GM10248 (cell line): ENCODE data around the gene STX11.

Experiments used
- CTCF ChIA-PET: fragments of 300-600 bp; sonication (Branson Sonifier 250); formaldehyde crosslinking; extraction: SDS; loops from one replicate; lab custom pipeline; 2021; ENCODE audit warnings: antibody characterized with exemption; lab: Yijun Ruan, JAX
- POLR2A ChIA-PET: fragments of 350-650 bp; sonication (Branson Sonifier 250); formaldehyde crosslinking; extraction: SDS; loops from one replicate; lab custom pipeline; 2020; ENCODE audit warnings: antibody characterized with exemption; lab: Yijun Ruan, JAX
- DNase-seq: peaks from one replicate; pipeline ENCODE4 v3.0.0; 2012; ENCODE audit errors: extremely low spot score
- TF ChIP-seq, protein P1 (sequence below): IDR thresholded peaks from 2 replicates; pipeline ENCODE4 v1.5.1; 2012; ENCODE audit warnings: mild to moderate bottlenecking, low read depth; ENCODE audit errors: extremely low read depth, missing control alignments, control extremely low read depth

The STX11 gene

GRCh38 chr6:144113366-144113765, 37.0 kb upstream of the STX11 start:
- no peak for DNase-seq
- CTCF ChIA-PET: interaction anchor here (1.0 to 2.1 kb wide), 6 partner anchors 8 to 364 kb away, joined by 3 to 9 read pairs (median 4); no protein-coding TSS in a partner anchor
- POLR2A ChIA-PET: no interaction called here
- TF ChIP-seq, protein P1, sequence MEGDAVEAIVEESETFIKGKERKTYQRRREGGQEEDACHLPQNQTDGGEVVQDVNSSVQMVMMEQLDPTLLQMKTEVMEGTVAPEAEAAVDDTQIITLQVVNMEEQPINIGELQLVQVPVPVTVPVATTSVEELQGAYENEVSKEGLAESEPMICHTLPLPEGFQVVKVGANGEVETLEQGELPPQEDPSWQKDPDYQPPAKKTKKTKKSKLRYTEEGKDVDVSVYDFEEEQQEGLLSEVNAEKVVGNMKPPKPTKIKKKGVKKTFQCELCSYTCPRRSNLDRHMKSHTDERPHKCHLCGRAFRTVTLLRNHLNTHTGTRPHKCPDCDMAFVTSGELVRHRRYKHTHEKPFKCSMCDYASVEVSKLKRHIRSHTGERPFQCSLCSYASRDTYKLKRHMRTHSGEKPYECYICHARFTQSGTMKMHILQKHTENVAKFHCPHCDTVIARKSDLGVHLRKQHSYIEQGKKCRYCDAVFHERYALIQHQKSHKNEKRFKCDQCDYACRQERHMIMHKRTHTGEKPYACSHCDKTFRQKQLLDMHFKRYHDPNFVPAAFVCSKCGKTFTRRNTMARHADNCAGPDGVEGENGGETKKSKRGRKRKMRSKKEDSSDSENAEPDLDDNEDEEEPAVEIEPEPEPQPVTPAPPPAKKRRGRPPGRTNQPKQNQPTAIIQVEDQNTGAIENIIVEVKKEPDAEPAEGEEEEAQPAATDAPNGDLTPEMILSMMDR: no peak

- ChIA-PET CTCF (interaction anchor here (1.0 to 2.1 kb wide), 5 partner anchors 8 to 540 kb away, joined by 3 to 9 read pairs (median 4); no protein-coding TSS in a partner anchor), POLR2A (no interaction called here)
- TF ChIP-seq, protein P1: no peak
- DNase-seq: no peak
These were observed 35.1 kb upstream of the STX11 start for GRCh38 chr6:144115219-144115618.

DNA sequence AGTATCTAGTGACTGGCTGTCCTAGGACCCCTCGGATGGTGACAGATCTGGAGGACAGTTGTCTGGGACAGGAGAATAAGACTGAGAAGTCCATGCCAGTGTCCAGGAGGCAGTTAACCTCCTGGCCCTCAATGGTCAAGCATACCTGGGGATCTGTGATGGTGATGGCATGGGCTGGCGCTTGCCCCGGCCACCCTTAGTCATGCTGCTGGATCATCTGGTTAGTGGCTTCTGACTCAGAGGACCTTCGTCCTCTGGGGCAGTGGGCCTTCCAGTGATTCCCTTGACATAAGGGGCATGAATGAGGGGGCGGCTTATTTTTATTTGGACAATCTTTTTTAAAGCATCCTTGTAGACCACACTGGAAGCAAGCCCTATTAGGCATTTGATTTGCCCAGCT, 30.9 kb upstream of the STX11 start:
- CTCF ChIA-PET: no interaction called here
- TF ChIP-seq, protein P1: no peak
- no peak for DNase-seq
- POLR2A ChIA-PET: no interaction called here

GRCh38 chr6:144122861-144123260, 27.5 kb upstream of the STX11 start:
- no peak for DNase-seq
- TF ChIP-seq, protein P1: no peak
- POLR2A ChIA-PET: no interaction called here
- CTCF ChIA-PET: interaction anchor here (1.1 to 1.7 kb wide), 4 partner anchors 8 to 97 kb away, joined by 3 to 5 read pairs (median 4); no protein-coding TSS in a partner anchor

GRCh38 chr6:144123421-144123820, 26.9 kb upstream of the STX11 start:
- CTCF ChIA-PET: interaction anchor here (1.0 to 1.7 kb wide), 7 partner anchors 9 to 103 kb away, joined by 3 to 5 read pairs (median 4); no protein-coding TSS in a partner anchor
- POLR2A ChIA-PET: no interaction called here
- no peak for DNase-seq
- TF ChIP-seq, protein P1: no peak

DNA sequence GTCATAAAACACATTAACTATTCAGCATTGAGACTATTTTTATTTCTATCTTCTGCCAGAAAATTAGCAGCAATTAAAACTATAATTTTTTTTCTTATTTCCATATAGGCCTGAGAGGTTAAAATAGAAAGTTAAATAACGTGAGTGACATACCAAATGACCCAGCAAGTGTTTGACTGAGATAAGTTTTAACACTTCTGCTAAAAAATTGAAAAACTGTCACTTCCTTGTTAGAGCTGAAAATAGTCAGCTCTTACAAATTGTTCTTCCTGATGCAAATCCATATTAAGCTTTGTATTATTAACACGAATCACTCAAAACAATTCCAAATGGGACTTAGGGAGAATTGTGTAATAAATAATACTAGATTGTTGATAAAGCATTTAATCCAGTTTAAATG, 26.5 kb upstream of the STX11 start:
- POLR2A ChIA-PET: no interaction called here
- CTCF ChIA-PET: interaction anchor here (1.0 to 1.7 kb wide), 6 partner anchors 9 to 102 kb away, joined by 3 to 5 read pairs (median 4); no protein-coding TSS in a partner anchor
- TF ChIP-seq, protein P1: no peak
- no peak for DNase-seq
